Mesendoderm (in vitro differentiated cells): ENCODE measurements around the gene BIRC2.
"Not testable (repeated sequence)": the region's sequence is repeated elsewhere in the genome, so short reads cannot be mapped to it uniquely, and the experiment has no call there.

Source experiments
- DNase-seq: peaks from one replicate; pipeline ENCODE4 v3.0.0; 2013
- H2AK5ac ChIP-seq: 2 replicates; pipeline ENCODE4 v1.6.1; 2013; ENCODE audit warnings: low read length, inconsistent platforms
- H2BK120ac ChIP-seq: 2 replicates; pipeline ENCODE4 v1.6.1; 2013; ENCODE audit warnings: low read depth, mild to moderate bottlenecking, low read length, moderate library complexity, mixed read lengths
- H2BK15ac ChIP-seq: replicated peaks from 2 replicates; pipeline ENCODE4 v1.6.1; 2013; ENCODE audit warnings: low read depth, mild to moderate bottlenecking, moderate library complexity
- H2BK5ac ChIP-seq: 2 replicates; pipeline ENCODE4 v1.6.1; 2013; ENCODE audit warnings: low read length, inconsistent platforms
- H3K18ac ChIP-seq: 2 replicates; pipeline ENCODE4 v1.6.1; 2013; ENCODE audit warnings: mild to moderate bottlenecking, low read length, mixed read lengths
- H3K23ac ChIP-seq: one replicate; pipeline ENCODE4 v1.6.1; 2013; ENCODE audit warnings: low read length
- H3K27ac ChIP-seq: 2 replicates; pipeline ENCODE4 v1.5.1; 2013; ENCODE audit warnings: low read depth, mild to moderate bottlenecking, inconsistent platforms, low read length, moderate library complexity
- H3K27me3 ChIP-seq: 2 replicates; pipeline ENCODE4 v1.6.1; 2013; ENCODE audit warnings: low read length, control low read depth, mild to moderate bottlenecking, inconsistent platforms; ENCODE audit not compliant: insufficient read depth, poor library complexity
- H3K36me3 ChIP-seq: 2 replicates; pipeline ENCODE4 v1.6.1; 2013; ENCODE audit warnings: low read length, inconsistent platforms; ENCODE audit not compliant: control insufficient read depth, insufficient read depth
- H3K4ac ChIP-seq: one replicate; pipeline ENCODE4 v1.6.1; 2013; ENCODE audit warnings: low read depth, mild to moderate bottlenecking, low read length, moderate library complexity
- H3K4me1 ChIP-seq: 2 replicates; pipeline ENCODE4 v1.6.1; 2013; ENCODE audit warnings: low read depth, low read length, inconsistent platforms; ENCODE audit not compliant: control insufficient read depth
- H3K4me2 ChIP-seq: 2 replicates; pipeline ENCODE4 v1.6.1; 2013; ENCODE audit warnings: low read length
- H3K4me3 ChIP-seq: 2 replicates; pipeline ENCODE4 v1.5.1; 2013; ENCODE audit warnings: mild to moderate bottlenecking, low read length
- H3K56ac ChIP-seq: one replicate; pipeline ENCODE4 v1.6.1; 2013; ENCODE audit warnings: low read length
- H3K79me1 ChIP-seq: 2 replicates; pipeline ENCODE4 v1.6.1; 2013; ENCODE audit warnings: low read length, inconsistent platforms
- H3K79me2 ChIP-seq: 2 replicates; pipeline ENCODE4 v1.6.1; 2013; ENCODE audit warnings: mild to moderate bottlenecking, low read length; ENCODE audit not compliant: control insufficient read depth, insufficient read depth
- H3K9ac ChIP-seq: 2 replicates; pipeline ENCODE4 v1.6.1; 2013; ENCODE audit warnings: low read length, inconsistent platforms
- H4K5ac ChIP-seq: one replicate; pipeline ENCODE4 v1.6.1; 2013; ENCODE audit warnings: low read length
- H4K8ac ChIP-seq: one replicate; pipeline ENCODE4 v1.6.1; 2013; ENCODE audit warnings: low read depth, mild to moderate bottlenecking, control low read depth, low read length, moderate library complexity
- WGBS: extraction: QIAGEN DNeasy Blood & Tissue Kit; methylation state at CpG from one replicate; pipeline ENCODE4 v1.1.7; 2013; ENCODE audit warnings: low lambda C conversion rate, missing lambda C conversion rate; ENCODE audit not compliant: insufficient coverage; ENCODE audit errors: extremely low coverage; 5-methylcytosine and 5-hydroxymethylcytosine counted together

Gene BIRC2

DNA sequence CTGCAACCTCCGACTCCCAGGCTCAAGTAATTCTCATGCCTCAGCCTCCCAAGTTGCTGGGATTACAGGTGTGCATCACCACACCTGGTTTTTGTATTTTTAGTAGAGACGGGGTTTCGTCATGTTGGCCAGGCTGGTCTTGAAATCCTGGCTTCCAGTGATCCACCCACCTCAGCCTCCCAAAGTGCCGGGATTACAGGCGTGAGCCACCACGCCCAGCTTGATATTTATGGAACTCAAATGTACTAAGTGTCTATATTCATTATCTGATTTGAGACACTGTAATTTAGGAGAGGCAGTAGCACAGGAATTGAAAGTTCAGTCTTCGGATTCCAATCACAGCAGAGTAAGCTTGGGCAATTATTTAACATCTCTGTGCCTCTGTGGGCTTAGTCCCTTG lies 5.7 kb upstream of the BIRC2 start:
- not testable (repeated sequence) for H3K36me3 ChIP-seq, H3K4me1 ChIP-seq, H3K79me1 ChIP-seq, H3K23ac ChIP-seq, H3K27me3 ChIP-seq, H3K4me3 ChIP-seq, H2AK5ac ChIP-seq, H2BK5ac ChIP-seq, H2BK120ac ChIP-seq, H3K56ac ChIP-seq, H3K9ac ChIP-seq, H2BK15ac ChIP-seq, H3K18ac ChIP-seq, H3K4ac ChIP-seq, H3K79me2 ChIP-seq, H4K5ac ChIP-seq, H4K8ac ChIP-seq, H3K4me2 ChIP-seq, DNase-seq, H3K27ac ChIP-seq
- WGBS: no CpG with 5 or more reads among the region's 7 CpGs

DNA sequence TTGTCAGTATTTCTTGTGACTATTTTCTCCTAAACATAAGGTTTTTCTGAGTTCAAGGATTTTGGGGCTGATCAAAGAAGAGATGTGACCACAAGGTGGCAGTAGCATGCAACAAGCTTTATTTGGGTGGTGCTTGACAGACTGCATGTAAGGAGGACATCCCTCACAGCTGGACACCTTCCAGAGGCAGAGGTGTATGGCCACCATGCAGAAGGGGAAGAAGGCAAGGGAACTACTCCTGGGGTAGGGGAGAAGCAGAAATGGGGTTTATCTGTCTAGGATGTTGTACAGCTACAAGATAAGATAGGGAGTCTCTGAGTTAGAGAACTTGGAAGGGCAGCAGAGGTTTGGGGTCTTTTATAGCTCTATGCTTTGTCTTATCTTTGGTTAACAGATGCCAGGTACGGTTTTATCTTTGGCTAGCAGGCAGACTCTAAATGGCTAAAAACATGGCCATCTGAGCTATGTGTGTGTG lies 5.1 kb upstream of the BIRC2 start:
- Histone ChIP-seq H2BK15ac (no peak overlapping the region), H3K27ac (no peak overlapping the region), H3K4ac (no peak overlapping the region), H2BK5ac (no peak overlapping the region), H3K56ac (no peak overlapping the region), H2AK5ac (no peak overlapping the region), H3K18ac (no peak overlapping the region), H3K4me1 (peaks cover 2% of the 10 kb centered on the region), H3K27me3 (no peaks in the 10 kb centered on the region), H3K4me2 (no peak overlapping the region), H4K5ac (no peak overlapping the region), H4K8ac (no peak overlapping the region), H3K9ac (no peak overlapping the region), H3K79me2 (no peaks in the 10 kb centered on the region), H3K36me3 (no peaks in the 10 kb centered on the region), H3K4me3 (no peak overlapping the region), H3K79me1 (no peaks in the 10 kb centered on the region), H3K23ac (no peak overlapping the region), H2BK120ac (no peak overlapping the region)
- WGBS: no CpG with 5 or more reads among the region's 1 CpG
- peak; percentile 93 for DNase-seq

DNA sequence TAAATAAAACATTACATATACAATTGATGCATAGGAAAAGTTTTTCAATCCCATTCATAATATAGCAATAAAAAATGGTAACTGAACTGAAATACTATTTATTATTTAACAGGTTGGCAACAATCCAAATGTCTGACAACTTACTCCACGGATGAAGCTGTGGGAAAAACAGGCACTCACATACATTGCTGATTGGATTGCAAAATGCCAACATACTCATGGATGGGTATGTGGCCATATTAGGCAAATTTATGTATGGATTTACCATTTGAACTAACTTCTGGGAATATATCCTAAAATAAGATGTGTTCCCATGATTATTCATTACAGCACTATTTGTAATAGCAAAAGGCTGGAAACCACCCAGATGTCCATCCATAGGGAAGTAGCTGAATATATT lies 3.2 kb upstream of the BIRC2 start:
- Histone ChIP-seq H3K4me1 (peaks cover 2% of the 10 kb centered on the region), H3K4me2 (no peak overlapping the region), H3K36me3 (no peaks in the 10 kb centered on the region), H3K27me3 (no peaks in the 10 kb centered on the region), H3K4me3 (no peak overlapping the region), H3K27ac (no peak overlapping the region), H3K23ac (no peak overlapping the region), H3K9ac (no peak overlapping the region), H4K8ac (no peak overlapping the region), H4K5ac (no peak overlapping the region), H2BK15ac (no peak overlapping the region), H2BK5ac (no peak overlapping the region), H2AK5ac (no peak overlapping the region), H3K18ac (no peak overlapping the region), H3K56ac (no peak overlapping the region), H3K4ac (no peak overlapping the region), H3K79me1 (no peaks in the 10 kb centered on the region), H2BK120ac (no peak overlapping the region), H3K79me2 (peaks cover 8% of the 10 kb centered on the region)
- no peak for DNase-seq
- WGBS: no CpG with 5 or more reads among the region's 1 CpG

DNA sequence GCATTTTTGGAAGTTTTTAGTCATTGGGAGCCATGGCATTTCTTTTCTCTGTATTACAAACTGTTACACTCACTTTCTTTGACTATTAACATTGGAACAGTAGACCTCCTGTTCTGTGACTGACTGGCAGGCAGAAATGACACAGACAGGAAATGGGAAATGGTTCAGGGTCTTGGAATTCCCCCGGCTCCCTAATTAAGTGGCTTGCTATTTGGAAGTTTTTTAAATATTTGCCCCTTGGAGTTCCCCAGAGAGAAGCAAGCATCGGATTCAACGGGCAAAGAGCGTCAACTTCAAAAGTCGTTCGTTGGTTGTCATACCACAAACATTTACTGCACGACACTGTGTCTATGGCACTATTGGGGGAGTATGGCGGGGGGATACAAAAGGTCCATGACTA lies 1.1 kb upstream of the BIRC2 start:
- Histone ChIP-seq H3K27me3 (no peaks in the 10 kb centered on the region), H2BK5ac (no peak overlapping the region), H3K4ac (no peak overlapping the region), H4K8ac (no peak overlapping the region), H4K5ac (no peak overlapping the region), H3K4me3 (no peak overlapping the region), H3K9ac (no peak overlapping the region), H2BK120ac (no peak overlapping the region), H3K27ac (no peak overlapping the region), H3K79me2 (peaks cover 15% of the 10 kb centered on the region), H3K79me1 (peaks cover 3% of the 10 kb centered on the region), H3K4me1 (peaks cover 2% of the 10 kb centered on the region), H3K4me2 (no peak overlapping the region), H3K23ac (no peak overlapping the region), H3K18ac (peak overlapping the region; percentile 68), H3K56ac (no peak overlapping the region), H2AK5ac (no peak overlapping the region), H2BK15ac (no peak overlapping the region), H3K36me3 (no peaks in the 10 kb centered on the region)
- WGBS: no CpG with 5 or more reads among the region's 8 CpGs
- DNase-seq: peak; percentile 44

DNA sequence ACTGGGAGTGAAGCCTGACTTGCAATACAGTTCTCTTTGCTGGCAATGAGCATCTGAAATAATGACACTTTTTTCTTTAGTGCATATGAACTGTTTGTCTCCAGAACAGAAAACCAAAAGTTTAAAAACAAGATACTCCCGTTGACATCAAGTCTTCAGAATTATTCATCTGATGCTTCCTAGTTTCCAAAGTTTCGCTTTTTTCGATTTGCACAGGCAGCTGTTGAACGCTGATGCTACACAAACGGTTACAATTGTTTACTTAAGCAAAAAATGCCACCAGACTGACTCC lies 612 bp upstream of the BIRC2 start:
- Histone ChIP-seq H3K9ac (peak overlapping the region; percentile 84), H4K8ac (no peak overlapping the region), H3K4me2 (peak overlapping the region; percentile 81), H3K79me1 (peaks cover 3% of the 10 kb centered on the region), H3K27ac (peak overlapping the region; percentile 36), H2BK15ac (no peak overlapping the region), H2AK5ac (no peak overlapping the region), H3K56ac (peak overlapping the region; percentile 90), H3K4ac (no peak overlapping the region), H3K18ac (peak overlapping the region; percentile 5), H3K4me3 (peak overlapping the region; percentile 44), H3K36me3 (no peaks in the 10 kb centered on the region), H2BK120ac (no peak overlapping the region), H3K23ac (peak overlapping the region; percentile 59), H2BK5ac (peak overlapping the region; percentile 33), H4K5ac (no peak overlapping the region), H3K4me1 (peaks cover 2% of the 10 kb centered on the region), H3K27me3 (no peaks in the 10 kb centered on the region), H3K79me2 (peaks cover 15% of the 10 kb centered on the region)
- no peak for DNase-seq
- WGBS: no CpG with 5 or more reads among the region's 5 CpGs
